SK-N-MC (cell line): ENCODE data around the gene POLE3.

ENCODE experiments used
- EZH2 ChIP-seq: fragments of 200-600 bp; sonication (generic); IDR thresholded peaks from one replicate; pipeline ENCODE4 v1.6.1; 2017; ENCODE audit warnings: antibody characterized with exemption
- POLR2AphosphoS5 ChIP-seq: IDR thresholded peaks from 2 replicates; pipeline ENCODE4 v1.6.1; 2012; ENCODE audit warnings: mild to moderate bottlenecking, low read depth, low read length, borderline replicate concordance

DNA sequence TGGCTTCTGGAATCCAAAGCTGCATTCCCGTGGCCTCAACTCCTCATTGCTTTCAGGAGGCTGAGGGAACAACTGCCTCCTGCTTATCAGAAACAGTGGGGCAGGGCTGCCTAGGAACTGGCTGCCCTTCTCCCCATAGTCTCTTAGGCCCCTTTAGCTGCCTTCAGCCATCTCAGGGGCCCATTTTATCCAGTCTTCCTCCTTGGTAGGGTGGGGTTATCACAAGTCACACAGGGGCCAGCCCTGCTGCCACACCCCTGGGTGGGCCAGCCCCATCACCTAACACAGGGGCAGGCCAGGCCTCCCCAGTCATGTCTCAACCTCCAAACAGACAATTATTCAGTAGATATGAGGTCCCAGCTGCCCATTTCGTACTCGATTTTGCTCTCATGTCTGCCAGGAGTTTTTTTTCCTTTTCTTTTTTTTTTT is 13.3 kb downstream of the POLE3 start:
- no peak for TF ChIP-seq EZH2
- TF ChIP-seq POLR2AphosphoS5: no peak
